OCI-LY1 (cell line): ENCODE results near the gene FAM240A.

Source experiments
- EZH2 ChIP-seq: fragments of 200-600 bp; sonication (generic), shearing (Covaris generic); IDR thresholded peaks from 2 replicates; pipeline ENCODE4 v1.8.0; 2017; ENCODE audit warnings: borderline replicate concordance, mixed run types, mild to moderate bottlenecking, antibody characterized with exemption, low read length, moderate library complexity, mixed read lengths
- TF ChIP-seq, protein P1 (sequence below): fragments of 200-600 bp; sonication (generic), shearing (Covaris generic); IDR thresholded peaks from 2 replicates; pipeline ENCODE4 v1.5.1; 2017; ENCODE audit warnings: mild to moderate bottlenecking, antibody characterized with exemption, low read length, moderate library complexity, mixed read lengths

DNA sequence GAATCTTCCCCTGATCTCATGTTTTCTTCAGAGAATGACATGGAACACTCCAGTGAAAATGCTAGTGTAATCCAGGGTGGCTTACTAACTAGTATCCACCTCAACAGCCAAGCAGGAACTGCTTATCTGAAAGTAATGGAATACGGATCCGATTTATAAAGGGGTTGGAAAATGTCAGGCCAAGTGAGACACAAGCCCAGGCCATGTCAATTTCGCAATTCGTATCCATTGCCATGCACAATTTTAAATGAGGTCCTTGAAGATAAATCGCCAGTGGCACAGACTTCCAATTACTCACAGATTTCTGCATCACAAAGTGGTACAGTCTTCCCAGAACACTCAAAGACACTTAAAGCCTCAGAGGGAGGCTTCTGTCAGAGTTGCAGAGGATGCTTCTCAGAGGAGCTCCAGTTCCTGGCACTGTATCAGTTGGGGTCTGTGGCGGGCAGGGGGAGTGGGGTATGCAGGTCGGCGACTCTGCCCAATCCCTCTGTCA, 16.5 kb upstream of the FAM240A start:
- TF ChIP-seq, protein P1, sequence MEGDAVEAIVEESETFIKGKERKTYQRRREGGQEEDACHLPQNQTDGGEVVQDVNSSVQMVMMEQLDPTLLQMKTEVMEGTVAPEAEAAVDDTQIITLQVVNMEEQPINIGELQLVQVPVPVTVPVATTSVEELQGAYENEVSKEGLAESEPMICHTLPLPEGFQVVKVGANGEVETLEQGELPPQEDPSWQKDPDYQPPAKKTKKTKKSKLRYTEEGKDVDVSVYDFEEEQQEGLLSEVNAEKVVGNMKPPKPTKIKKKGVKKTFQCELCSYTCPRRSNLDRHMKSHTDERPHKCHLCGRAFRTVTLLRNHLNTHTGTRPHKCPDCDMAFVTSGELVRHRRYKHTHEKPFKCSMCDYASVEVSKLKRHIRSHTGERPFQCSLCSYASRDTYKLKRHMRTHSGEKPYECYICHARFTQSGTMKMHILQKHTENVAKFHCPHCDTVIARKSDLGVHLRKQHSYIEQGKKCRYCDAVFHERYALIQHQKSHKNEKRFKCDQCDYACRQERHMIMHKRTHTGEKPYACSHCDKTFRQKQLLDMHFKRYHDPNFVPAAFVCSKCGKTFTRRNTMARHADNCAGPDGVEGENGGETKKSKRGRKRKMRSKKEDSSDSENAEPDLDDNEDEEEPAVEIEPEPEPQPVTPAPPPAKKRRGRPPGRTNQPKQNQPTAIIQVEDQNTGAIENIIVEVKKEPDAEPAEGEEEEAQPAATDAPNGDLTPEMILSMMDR = no peak
- TF ChIP-seq EZH2 = no peak
